Calu3 (cell line): Measurements from ENCODE around the gene SMURF2. TPM values are rescaled to one million over a fixed set of nuclear protein-coding genes. Genes with fewer than 3 reads are reported as not detected.

Source experiments
- BruUV-seq: library from RNA; stranded (reverse); fragments of 400-500 nt; replicated peaks from 2 replicates; lab custom pipeline; 2021; lab: Mats Ljungman, UMichigan
- CTCF ChIA-PET: fragments of 300-600 bp; sonication (Branson Sonifier 250); formaldehyde crosslinking; loops from one replicate; lab custom pipeline; 2022; ENCODE audit warnings: antibody characterized with exemption; lab: Charles Lee
- DNase-seq: peaks from one replicate; pipeline ENCODE4 v3.0.0; 2022
- H3K27ac Mint-ChIP-seq: one replicate; pipeline ENCODE4 v1.8.0; 2022; ENCODE audit warnings: mixed read lengths; ENCODE audit not compliant: unreplicated experiment
- H3K27me3 Mint-ChIP-seq: one replicate; pipeline ENCODE4 v1.8.0; 2022; ENCODE audit warnings: mixed read lengths; ENCODE audit not compliant: unreplicated experiment
- H3K36me3 Mint-ChIP-seq: one replicate; pipeline ENCODE4 v1.8.0; 2022; ENCODE audit warnings: mild to moderate bottlenecking, moderate library complexity, mixed read lengths; ENCODE audit not compliant: insufficient read depth, unreplicated experiment
- H3K4me1 Mint-ChIP-seq: one replicate; pipeline ENCODE4 v1.8.0; 2022; ENCODE audit warnings: mild to moderate bottlenecking, low read depth, mixed read lengths; ENCODE audit not compliant: unreplicated experiment
- H3K4me3 Mint-ChIP-seq: one replicate; pipeline ENCODE4 v1.8.0; 2022; ENCODE audit warnings: mild to moderate bottlenecking, low read depth, moderate library complexity, mixed read lengths; ENCODE audit not compliant: unreplicated experiment
- H3K9me3 Mint-ChIP-seq: one replicate; pipeline ENCODE4 v1.8.0; 2022; ENCODE audit warnings: low read depth, mixed read lengths; ENCODE audit not compliant: unreplicated experiment
- CTCF ChIP-seq: fragments of 200-600 bp; IDR thresholded peaks from one replicate; pipeline ENCODE4 v1.8.0; 2022; ENCODE audit warnings: antibody characterized with exemption; ENCODE audit not compliant: unreplicated experiment
- intact Hi-C: fragments of 100-400 bp; cut with micrococcal nuclease; formaldehyde crosslinking; loops from one replicate; pipeline ENCODE4 v1.10.0; 2022; ENCODE audit not compliant: unreplicated experiment
- total RNA-seq: library from RNA; stranded (reverse); gene quantifications from 2 replicates; pipeline ENCODE4 v1.2.3, GENCODE V29; 2022

Gene SMURF2
- total RNA-seq, 1 experiment from 2014 or later = 18.8 TPM

DNA sequence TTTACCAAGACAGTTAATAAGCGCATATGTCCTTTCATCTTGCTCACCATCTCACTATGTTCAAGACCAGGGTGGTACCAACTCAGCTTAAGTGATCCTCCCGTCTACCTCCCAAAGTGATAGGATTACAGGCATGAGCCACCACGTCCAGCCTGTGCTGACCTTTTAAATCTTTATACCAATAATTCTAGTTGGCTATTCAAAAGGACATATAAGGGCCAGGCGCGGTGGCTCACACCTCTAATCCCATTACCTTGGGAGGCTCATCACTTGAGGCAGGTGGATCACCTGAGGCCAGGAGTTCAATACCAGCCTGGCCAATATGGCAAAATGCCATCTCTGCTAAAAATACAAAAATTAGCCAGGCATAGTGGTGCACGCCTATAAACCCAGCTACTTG is 152.9 kb downstream of the SMURF2 start:
- peaks cover 72% of the 10 kb centered on the region for H3K36me3 Mint-ChIP-seq
- no peak for DNase-seq
- no peaks in the 10 kb centered on the region for H3K27me3 Mint-ChIP-seq
- H3K4me1 Mint-ChIP-seq = peaks cover 7% of the 10 kb centered on the region
- BruUV-seq = no TSS peak
- H3K27ac Mint-ChIP-seq = peak overlapping the region; percentile 43
- no peak for TF ChIP-seq CTCF
- no peaks in the 10 kb centered on the region for H3K9me3 Mint-ChIP-seq
- CTCF ChIA-PET = no interaction called here
- intact Hi-C loops = no loop called here
- H3K4me3 Mint-ChIP-seq = peak overlapping the region; percentile 86

GRCh38 chr17:64508683-64509082 is 153.4 kb downstream of the SMURF2 start:
- H3K36me3 Mint-ChIP-seq = peaks cover 72% of the 10 kb centered on the region

GRCh38 chr17:64507413-64507782 is 154.7 kb downstream of the SMURF2 start:
- peak; percentile 8 for DNase-seq
- TF ChIP-seq CTCF = no peak
- Mint-ChIP-seq H3K4me3 (peak overlapping the region; percentile 86), H3K27me3 (no peaks in the 10 kb centered on the region), H3K4me1 (peaks cover 11% of the 10 kb centered on the region), H3K27ac (peak overlapping the region; percentile 99), H3K9me3 (no peaks in the 10 kb centered on the region), H3K36me3 (peaks cover 77% of the 10 kb centered on the region)
- CTCF ChIA-PET = interaction anchor here (1.0 kb wide), 1 partner anchor 8 kb away, joined by 3 read pairs; no protein-coding TSS in a partner anchor
- intact Hi-C loops = no loop called here
- no TSS peak for BruUV-seq

More at GRCh38 chr17:64508683-64509082, 153.4 kb downstream of the SMURF2 start:
- no peak overlapping the region for H3K27ac Mint-ChIP-seq
- CTCF ChIA-PET = no interaction called here
- TF ChIP-seq CTCF = no peak
- no peaks in the 10 kb centered on the region for H3K27me3 Mint-ChIP-seq
- peaks cover 7% of the 10 kb centered on the region for H3K4me1 Mint-ChIP-seq
- intact Hi-C loops = no loop called here
- no TSS peak for BruUV-seq
- DNase-seq = no peak
- no peaks in the 10 kb centered on the region for H3K9me3 Mint-ChIP-seq
- H3K4me3 Mint-ChIP-seq = peak overlapping the region; percentile 86

DNA sequence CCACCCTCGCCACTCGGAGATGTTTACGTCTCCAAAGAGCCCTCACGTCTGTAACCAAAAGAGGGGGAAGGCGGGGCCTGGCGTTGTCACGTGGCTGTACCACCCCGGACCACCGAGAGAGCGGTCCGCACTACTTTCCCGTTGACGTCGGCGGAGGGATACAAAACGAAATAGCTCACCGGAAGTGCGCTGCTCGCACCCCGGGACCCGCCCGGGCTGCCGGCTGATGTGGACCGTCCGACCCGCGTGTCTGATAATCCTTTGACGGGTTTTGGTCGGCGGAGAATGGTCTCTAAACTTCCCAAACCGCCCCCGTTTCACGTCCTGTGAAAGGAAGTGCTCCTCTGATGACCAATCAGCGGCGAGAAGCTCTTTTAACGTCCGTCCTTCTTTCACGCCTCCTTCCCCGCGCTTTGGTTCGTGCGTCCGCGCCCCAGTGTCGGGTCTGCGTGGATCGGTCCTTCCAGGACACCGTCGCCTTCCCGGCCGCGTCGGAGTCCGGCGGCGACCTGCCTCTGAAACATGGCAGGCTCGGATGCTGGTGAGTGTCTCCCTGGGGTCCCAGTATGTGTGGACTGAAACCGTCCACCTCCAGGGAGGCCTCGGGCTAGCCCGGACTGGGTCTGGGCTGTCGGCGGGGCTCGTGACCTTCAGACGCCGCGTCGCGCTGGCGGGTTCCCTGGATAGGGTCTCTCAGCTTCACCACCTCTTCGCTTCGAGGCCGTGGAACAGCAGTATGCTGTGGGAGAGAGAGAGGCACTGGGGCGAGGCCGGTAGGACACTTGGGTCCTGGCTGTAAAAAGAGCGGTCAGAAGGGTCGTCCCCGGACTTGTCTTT is 155.3 kb downstream of the SMURF2 start, which contains the start of gene CEP95:
Gene CEP95 (plus strand): TSS at position 402 of the 837 bp plus-strand sequence. CDS start 121 bp downstream, at position 523.
- TF ChIP-seq CTCF = no peak
- peak; percentile 91 for DNase-seq
- peaks cover 17% of the 10 kb centered on the region for H3K4me1 Mint-ChIP-seq
- H3K27ac Mint-ChIP-seq = peak within 1 kb of the TSS; percentile 99
- H3K36me3 Mint-ChIP-seq = peaks cover 83% of the 10 kb centered on the region
- H3K9me3 Mint-ChIP-seq = no peaks in the 10 kb centered on the region
- intact Hi-C loops = no loop called here
- BruUV-seq = no TSS peak
- H3K4me3 Mint-ChIP-seq = peak within 1 kb of the TSS; percentile 86
- H3K27me3 Mint-ChIP-seq = no peaks in the 10 kb centered on the region
- CTCF ChIA-PET = interaction anchor here (0.7 to 1.0 kb wide), 3 partner anchors 9 to 894 kb away, joined by 3 to 11 read pairs (median 3); no protein-coding TSS in a partner anchor
